Activated CD8-positive, alpha-beta memory T cell treated with anti-CD3 and anti-CD28 coated beads for 4 hours (primary cell): ENCODE results near the gene TUBAL3.
A peak's percentile ranks its signal among the peaks of the same experiment; 100 is the strongest.

Experiments used
- DNase-seq, 2 donors: peaks; one replicate each; pipeline ENCODE4 v3.0.0-alpha.2; 2020; ENCODE audit warnings: low read depth in 2 of 2

TUBAL3 gene

GRCh38 chr10:5404208-5405041, at the start of gene TUBAL3:
TUBAL3 (minus strand) TSS chr10:5404828; CDS start chr10:5404792, 36 bp downstream.
- no peak for DNase-seq

- DNase-seq = no peak
These were observed 49.3 kb upstream of the TUBAL3 start for GRCh38 chr10:5453749-5454489.

GRCh38 chr10:5450605-5451384, 46.2 kb upstream of the TUBAL3 start:
- no peak for DNase-seq

- DNase-seq = no peak
These were observed 45.2 kb upstream of the TUBAL3 start for GRCh38 chr10:5449823-5450222.

GRCh38 chr10:5449227-5449626, 44.6 kb upstream of the TUBAL3 start:
- no peak for DNase-seq

- no peak for DNase-seq
These were observed 43.8 kb upstream of the TUBAL3 start for GRCh38 chr10:5448333-5449001.

GRCh38 chr10:5447611-5448071, 43.0 kb upstream of the TUBAL3 start:
- DNase-seq = no peak

- DNase-seq = no peak
These were observed 42.4 kb upstream of the TUBAL3 start for GRCh38 chr10:5447056-5447455.

GRCh38 chr10:5446390-5446926, 41.8 kb upstream of the TUBAL3 start:
- peak; percentile 38 to 65 for DNase-seq

- no peak for DNase-seq
These were observed 40.4 kb upstream of the TUBAL3 start for GRCh38 chr10:5445006-5445405.

GRCh38 chr10:5443429-5443828, 38.8 kb upstream of the TUBAL3 start:
- no peak for DNase-seq

GRCh38 chr10:5442990-5443370, 38.4 kb upstream of the TUBAL3 start:
- no peak for DNase-seq

- DNase-seq = no peak
These were observed 37.7 kb upstream of the TUBAL3 start for GRCh38 chr10:5442065-5442989.

GRCh38 chr10:5441106-5441505, 36.5 kb upstream of the TUBAL3 start:
- no peak for DNase-seq

- no peak for DNase-seq
These were observed 35.6 kb upstream of the TUBAL3 start for GRCh38 chr10:5440206-5440605.

GRCh38 chr10:5435328-5435727, 30.7 kb upstream of the TUBAL3 start:
- DNase-seq = no peak

- no peak for DNase-seq
These were observed 29.6 kb upstream of the TUBAL3 start for GRCh38 chr10:5434017-5434753.

GRCh38 chr10:5433182-5433581, 28.6 kb upstream of the TUBAL3 start:
- no peak for DNase-seq

- DNase-seq = no peak
These were observed 23.5 kb upstream of the TUBAL3 start for GRCh38 chr10:5428133-5428532.

GRCh38 chr10:5424751-5425150, 20.1 kb upstream of the TUBAL3 start:
- DNase-seq = no peak
